GM12865 (cell line): Measurements from ENCODE around the gene CHST11.

Experiments
- DNase-seq: peaks from one replicate; pipeline ENCODE4 v3.0.0; 2010; ENCODE audit warnings: low read depth
- H3K4me3 ChIP-seq: 2 replicates; pipeline ENCODE4 v1.5.1; 2011; ENCODE audit warnings: mild to moderate bottlenecking, low read depth, low read length, control low read depth
- CTCF ChIP-seq: IDR thresholded peaks from 2 replicates; pipeline ENCODE4 v1.5.1; 2011; ENCODE audit warnings: low read length, control low read depth, low read depth, inconsistent platforms; ENCODE audit not compliant: insufficient read depth; ENCODE audit errors: missing control alignments

Gene CHST11

GRCh38 chr12:104463368-104463767, 6.6 kb downstream of the CHST11 start:
- H3K4me3 ChIP-seq = peak overlapping the region; percentile 34
- no peak for DNase-seq
- TF ChIP-seq CTCF = no peak

- no peak for TF ChIP-seq CTCF
- DNase-seq = no peak
- no peak overlapping the region for H3K4me3 ChIP-seq
Observed at GRCh38 chr12:104464899-104465298, 8.2 kb downstream of the CHST11 start.

GRCh38 chr12:104466709-104467345, 10.1 kb downstream of the CHST11 start:
- H3K4me3 ChIP-seq = no peak overlapping the region
- DNase-seq = no peak
- TF ChIP-seq CTCF = no peak

- TF ChIP-seq CTCF = no peak
- no peak overlapping the region for H3K4me3 ChIP-seq
- DNase-seq = peak; percentile 64
Observed at GRCh38 chr12:104467346-104467837, 10.6 kb downstream of the CHST11 start.

- no peak for DNase-seq
Observed at GRCh38 chr12:104468371-104468770, 11.6 kb downstream of the CHST11 start.

GRCh38 chr12:104469066-104469465, 12.3 kb downstream of the CHST11 start:
- DNase-seq = no peak
- TF ChIP-seq CTCF = no peak
- no peak overlapping the region for H3K4me3 ChIP-seq

More at GRCh38 chr12:104468371-104468770, 11.6 kb downstream of the CHST11 start:
- no peak overlapping the region for H3K4me3 ChIP-seq
- no peak for TF ChIP-seq CTCF

GRCh38 chr12:104469523-104469922, 12.8 kb downstream of the CHST11 start:
- no peak overlapping the region for H3K4me3 ChIP-seq
- TF ChIP-seq CTCF = no peak

More at GRCh38 chr12:104469523-104469922, 12.8 kb downstream of the CHST11 start:
- no peak for DNase-seq
